ENCODE results near the gene RAD51B.

The RAD51B gene

DNA sequence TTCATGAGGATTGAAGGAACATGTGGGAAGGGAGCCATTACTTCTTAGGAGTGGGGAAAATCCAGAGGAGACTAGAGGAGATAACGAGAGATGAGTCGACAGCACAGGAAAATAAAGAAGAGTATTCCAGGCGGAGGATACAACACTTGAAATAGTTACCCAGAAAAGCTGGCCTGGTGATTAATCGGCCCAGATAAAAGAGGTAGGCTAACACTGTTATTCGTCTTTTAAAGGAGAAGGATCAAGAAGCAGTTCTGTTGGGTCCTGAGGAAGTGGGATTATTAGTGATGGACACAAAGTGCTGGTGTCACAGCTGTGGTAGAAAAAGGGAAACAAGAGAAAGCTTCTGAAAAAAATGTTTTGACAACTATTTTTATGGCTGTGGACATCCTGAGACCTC is 548.0 kb downstream of the RAD51B start:
- no peak for DNase-seq (ENCODE audit: low read depth)

DNA sequence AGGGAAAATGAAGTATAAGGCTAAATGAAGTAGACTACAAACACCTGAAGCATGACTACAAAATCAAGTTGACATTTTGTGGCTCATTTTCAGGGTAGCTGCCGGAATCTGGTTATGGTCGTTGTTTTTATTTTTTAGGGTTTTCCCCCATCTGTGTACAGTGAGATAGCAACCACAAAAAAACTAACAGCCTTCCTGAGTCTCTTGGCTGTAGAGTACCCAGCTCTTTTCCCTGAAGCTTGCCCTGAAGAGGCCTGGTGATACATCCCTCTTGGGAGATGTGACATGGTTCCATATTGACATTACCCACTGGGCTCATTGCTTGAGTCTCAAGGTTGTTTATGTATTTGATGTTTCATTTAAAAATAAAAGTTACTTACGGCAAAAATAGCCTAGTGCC is 549.3 kb downstream of the RAD51B start:
- no peak for DNase-seq (ENCODE audit: low read depth)

DNA sequence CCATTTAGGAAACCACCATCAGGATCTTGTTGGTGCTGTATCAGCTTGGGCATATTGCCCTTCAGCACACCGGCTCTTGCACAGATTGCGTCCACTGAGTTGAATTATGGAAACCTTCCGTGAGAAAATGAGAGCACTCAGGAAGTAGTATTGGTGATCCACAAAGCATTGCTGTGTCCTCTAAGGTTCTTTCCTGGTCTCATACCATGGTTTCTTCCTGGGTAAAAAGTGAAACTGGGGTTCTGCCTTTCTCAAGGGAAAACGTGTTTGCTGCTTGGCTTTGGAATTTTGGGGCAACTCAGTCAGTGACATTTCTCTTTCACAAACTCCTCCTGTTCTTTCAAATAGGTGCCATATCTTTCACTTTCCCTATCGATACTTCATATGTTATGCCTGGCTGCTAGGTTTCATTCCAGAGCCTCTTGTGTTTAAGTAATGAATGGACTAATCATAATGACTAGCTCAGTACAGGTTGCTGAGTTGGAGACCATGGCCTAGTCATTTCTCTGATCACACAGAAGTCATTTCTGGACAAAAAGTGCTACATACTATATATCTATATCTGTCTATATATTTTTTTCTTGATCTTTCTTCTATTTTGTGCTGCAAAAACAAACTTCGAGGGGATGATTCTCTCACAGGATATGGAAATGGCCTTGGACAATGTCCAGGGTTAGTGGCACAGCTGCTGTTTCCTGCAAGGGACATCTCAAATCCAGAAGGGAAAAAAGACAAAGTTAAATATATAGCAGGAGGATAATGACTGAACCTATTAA is 549.9 kb downstream of the RAD51B start:
- no peak for DNase-seq (ENCODE audit: low read depth)

DNA sequence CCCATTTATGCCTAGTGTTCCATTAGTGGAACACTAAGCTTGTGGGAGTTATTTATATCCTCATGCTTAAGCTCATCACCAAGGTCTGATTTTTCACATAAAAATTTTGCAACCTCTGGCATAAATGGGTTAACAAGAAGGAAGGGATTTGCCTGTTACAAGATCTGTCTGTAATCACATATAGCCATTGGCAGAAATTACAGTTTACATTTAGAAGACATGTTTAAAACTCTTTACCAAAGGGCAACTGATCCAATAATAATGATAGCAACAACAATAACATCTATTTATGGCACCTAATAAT is 550.4 kb downstream of the RAD51B start:
- DNase-seq (ENCODE audit: low read depth): no peak

DNA sequence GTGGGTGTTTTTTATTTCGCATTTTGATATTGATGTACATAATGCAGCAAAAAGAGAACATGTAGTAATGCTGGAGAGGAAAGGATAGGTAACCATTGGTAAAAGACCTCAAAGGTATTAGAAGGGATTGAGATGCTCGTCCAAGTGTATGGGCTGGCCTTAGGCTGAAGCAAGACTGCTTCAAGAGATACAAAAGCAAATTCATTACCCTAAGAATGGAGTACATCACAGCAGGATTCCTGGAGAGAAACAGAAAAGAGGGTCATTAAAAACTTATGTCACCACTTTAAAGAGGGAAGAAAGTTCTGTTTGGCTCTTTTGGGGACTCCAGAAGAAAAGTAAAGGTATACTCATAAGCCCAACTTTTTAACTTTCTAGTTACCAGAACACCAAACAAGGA is 552.8 kb downstream of the RAD51B start:
- no peak for DNase-seq (ENCODE audit: low read depth)

DNA sequence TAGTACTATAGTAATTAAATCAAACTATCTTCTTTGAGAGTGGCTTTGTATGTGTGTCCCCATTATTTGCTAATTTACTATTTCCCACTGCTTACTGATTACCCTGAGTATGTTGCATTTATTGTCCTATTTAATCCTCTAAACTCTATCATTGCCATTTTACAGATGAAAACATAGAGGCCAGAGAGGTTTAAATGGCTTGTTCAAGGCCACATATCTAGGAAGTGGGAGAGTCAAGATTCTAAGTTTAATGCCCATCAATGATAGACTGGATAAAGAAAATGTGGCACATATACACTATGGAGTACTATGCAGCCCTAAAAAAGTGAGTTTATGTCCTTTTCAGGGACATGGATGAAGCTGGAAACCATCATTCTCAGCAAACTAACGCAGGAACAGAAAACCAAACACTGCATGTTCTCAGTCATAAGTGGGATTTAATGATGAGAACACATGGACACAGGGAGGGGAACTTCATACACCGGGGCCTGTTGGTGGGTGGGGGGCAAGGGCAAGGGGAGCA is 553.6 kb downstream of the RAD51B start:
- no peak for DNase-seq (ENCODE audit: low read depth)

DNA sequence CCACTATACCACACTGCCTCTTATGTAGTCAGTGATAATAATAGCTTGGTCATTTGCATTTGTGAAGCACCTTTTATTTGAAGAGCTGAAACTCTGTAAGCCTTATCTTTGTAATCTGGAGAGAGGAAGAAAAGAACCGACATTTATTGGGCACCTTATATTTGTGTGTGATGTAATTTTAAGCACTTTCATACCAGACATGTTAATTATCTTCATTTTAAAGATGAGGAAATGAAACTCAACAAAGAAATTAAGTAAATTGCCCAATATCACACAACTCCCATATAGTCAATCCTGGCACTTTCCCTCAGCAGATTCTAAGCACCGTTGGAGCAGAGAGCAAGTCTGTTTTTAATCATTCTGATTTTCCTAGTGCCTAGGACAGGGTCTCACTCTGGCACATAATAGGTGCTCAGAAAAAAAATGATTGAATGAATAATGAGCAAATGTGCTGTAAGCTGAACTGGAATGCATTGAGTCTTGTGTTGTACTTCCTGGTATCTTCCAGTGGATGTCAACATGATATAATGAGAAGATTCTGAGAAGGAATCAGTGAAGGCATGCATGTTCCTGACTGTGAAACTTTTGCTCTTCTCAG is 554.4 kb downstream of the RAD51B start:
- DNase-seq (ENCODE audit: low read depth): no peak

DNA sequence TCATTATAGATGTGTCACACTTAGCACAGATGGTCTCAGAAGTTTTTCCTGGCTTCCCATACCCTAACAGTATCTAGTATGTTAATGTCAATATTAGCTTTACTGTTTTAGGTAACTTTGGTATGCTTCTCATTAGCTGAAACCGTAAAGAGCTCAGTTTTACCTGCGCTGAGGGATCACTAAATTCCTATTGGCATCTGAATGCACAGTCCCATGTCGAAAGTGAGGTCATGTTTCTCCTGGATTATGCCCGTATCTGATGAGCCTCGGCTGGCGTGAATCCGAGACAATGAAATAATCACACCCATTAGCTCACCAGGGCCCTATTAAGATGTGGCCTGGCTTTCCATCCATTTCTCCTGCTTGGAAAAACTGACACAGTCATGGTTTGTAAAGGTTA is 555.1 kb downstream of the RAD51B start:
- no peak for DNase-seq (ENCODE audit: low read depth)

DNA sequence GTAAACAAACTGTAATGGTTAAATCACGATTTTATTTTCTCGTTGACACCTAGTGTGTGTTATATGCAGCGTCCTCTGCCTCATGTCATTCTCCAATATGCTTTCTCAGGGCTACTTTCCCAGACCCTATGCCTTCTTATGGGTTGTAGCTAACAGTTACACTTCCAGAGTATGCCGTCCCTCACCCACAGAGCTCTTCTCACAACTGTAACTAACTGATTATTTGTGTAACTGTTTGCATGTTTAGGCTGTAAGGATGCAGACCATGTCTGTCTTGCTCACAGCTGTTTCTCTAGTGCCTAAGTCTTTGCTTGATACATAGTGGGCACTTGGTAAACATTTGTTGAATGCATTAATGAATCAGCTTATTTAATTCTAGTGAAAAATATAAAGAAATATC is 555.8 kb downstream of the RAD51B start:
- no peak for DNase-seq (ENCODE audit: low read depth)

DNA sequence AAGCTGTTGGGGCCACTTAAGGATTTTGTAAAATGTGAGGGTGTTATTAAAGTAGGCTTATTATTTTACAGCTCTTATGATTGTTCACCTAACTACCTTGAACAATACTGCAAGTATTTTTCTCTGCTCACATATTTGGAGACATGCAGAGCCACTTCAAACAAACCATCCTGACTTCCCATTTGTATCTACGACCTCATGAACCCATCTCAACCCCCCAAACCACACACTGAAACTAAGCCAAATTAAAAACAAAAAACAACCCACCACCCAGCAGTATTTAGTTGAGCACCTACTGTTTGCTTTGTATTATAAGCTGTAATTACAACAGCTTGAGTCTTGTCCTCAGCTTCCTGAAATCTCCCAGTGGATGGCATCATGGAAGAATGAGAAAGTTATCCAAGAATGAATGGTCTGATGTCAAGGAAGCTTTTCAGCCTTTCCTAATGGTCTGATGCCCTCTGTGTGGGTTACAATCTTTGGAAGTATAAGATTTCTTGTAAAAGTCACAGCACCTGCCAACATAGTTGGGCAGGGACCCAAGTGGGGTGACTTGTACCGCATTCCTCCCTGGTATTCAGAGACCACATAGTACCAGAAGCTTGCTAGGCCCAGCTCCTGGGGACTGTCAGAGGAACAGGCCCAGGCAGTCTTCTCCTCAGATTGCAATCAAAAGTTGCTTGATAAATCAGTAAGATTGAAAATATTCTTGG is 556.6 kb downstream of the RAD51B start:
- no peak for DNase-seq (ENCODE audit: low read depth)

DNA sequence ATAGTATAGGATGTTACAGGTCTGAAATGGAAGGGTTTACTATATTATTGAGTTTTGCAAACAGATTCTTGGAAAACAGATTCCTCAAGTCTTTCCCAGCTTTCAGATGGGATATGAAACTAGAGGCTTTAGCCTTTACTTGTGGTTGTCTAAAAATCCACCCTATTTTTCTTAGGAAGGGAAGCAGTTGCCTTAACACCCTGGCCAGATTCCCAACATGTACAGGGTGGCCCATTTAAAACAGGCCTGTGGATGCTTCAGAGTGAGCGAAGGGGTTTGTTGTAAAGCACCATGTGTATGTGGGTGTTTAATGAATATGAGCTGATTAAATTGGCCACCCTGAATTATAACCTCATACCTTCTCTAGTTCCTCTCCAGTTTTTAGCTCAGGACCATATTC is 557.4 kb downstream of the RAD51B start:
- DNase-seq (ENCODE audit: low read depth): no peak

DNA sequence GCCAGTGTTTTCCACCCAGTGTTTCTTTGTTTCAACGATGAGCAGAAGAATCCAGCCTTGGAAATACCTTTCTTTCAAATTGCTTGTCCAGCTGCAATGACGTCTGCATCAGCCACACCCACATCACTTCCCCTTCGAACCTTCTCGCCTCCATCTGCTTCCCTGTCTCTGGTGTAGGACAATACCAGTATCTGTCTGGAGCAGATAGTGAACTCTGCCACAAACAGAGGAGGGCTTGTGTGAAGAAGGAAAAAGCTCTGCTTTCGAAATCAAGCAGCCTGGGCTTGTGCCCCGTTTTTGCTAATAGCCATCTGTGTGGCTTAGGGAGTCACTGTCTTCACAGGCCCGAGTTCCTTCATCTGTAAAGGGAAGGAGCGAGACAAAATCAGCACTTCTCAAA is 557.9 kb downstream of the RAD51B start:
- DNase-seq (ENCODE audit: low read depth): no peak

DNA sequence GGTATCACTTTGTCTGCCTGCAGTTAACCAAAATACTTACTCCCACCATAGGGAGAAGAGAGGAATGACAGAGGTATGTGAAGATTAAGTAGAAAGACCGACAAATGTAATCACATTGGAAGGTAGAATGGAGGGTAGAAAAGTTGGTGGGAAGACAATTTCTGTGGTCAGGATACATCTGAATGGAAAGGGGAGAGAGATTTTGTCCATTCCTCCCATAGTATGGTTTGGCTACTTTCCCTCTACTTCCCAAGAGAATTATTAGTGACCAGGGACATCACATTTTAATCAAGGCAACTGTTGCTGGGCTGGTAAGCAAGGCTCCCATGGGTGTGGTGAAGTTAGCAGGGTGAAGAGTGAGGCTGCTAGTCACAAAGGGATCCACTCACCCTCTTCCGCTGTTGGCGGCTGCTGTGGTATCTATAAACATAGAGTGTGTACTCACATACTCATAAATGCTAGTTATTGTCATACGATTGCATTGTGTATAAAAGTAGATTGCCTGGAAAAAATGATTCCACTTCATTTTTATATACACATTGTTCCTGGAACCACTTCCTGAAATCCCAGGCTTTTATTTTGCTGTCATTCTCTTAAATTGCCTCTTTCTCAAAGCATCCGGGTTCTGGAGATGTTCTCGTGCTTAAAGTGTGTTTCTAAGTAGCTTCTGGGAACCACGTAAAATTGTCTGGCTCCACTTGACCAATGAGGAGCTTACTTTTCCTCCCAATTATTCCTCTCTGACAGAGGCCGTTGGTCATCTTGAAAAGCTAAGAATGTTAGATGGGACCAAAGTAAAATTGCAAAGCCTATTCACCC is 560.1 kb downstream of the RAD51B start:
- no peak for DNase-seq (ENCODE audit: low read depth)

DNA sequence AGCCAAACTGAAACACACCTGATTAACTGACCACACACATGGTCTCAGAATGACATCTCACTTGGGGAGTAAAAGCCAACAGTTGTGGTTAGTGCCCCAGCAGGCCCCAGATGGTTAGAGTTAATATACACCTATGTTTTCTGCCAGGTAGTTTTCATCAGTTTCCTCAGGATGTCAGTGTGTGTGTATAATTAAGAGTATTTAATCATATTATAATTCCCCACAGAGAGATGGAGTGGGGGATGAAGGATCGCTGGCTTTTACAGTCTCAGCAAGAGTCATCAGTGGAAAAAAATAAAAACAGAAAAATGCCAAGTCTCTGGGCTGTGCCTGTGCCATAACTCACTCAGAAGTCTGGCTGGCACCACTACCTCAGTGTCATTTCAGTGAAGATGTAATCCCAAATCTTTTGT is 560.8 kb downstream of the RAD51B start:
- no peak for DNase-seq (ENCODE audit: low read depth)

DNA sequence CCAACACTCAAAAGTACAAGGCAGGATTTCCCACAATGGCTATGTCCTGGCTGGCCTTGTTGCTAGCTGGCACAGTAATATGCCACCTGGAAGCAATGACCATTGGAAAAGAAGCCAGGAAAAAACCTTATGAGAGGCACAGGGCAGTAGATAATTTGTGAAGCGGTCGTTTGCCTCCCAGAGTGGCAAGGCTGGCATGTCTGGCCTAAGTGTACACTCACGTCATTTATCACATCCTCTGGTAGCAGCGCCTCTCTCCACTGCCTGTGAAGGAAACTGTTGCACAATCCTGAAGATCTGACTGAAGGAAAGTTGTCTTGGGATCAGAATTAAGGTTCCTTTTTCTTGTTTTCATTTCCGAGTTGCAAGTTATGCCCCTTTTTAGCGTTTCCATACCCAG is 564.8 kb downstream of the RAD51B start:
- DNase-seq (ENCODE audit: low read depth): no peak

DNA sequence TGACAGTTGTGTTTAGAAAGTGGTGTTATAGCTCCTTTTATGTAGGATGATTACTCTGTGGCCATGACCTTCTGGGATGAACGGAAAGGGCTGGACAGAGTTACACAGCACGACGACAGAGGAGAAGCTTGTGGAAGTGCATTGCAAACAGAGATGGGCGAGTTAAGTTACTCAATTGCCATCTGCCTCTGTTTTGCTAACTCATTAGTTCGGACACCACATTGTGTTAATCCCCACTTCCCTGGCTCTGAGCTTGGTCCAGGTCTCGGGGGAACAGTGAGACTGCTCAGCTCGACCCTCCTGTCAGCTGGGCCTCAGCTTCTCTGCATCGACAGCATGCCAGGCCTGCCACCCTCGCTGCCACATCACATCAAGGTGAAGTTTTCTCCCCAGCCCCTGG is 565.3 kb downstream of the RAD51B start:
- no peak for DNase-seq (ENCODE audit: low read depth)

DNA sequence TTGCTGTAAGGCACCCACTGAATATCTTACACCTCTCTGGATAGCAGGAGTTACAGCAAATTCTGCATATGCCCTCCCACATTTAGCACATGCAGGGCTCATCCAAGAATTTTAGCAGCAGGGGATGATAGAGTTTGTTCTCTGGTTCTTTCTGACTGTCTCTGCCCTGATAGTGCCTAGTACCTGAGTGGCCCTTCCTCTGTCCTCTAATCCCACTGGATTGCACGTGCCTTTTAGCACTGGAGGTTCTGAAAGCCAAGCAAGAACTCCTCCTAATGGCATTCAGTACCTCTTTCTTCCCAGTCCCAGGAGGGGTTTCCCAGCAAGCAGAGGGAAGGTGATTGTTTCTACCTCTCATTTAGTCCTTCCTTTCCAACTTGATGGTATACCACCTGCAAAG is 566.9 kb downstream of the RAD51B start:
- no peak for DNase-seq (ENCODE audit: low read depth)

DNA sequence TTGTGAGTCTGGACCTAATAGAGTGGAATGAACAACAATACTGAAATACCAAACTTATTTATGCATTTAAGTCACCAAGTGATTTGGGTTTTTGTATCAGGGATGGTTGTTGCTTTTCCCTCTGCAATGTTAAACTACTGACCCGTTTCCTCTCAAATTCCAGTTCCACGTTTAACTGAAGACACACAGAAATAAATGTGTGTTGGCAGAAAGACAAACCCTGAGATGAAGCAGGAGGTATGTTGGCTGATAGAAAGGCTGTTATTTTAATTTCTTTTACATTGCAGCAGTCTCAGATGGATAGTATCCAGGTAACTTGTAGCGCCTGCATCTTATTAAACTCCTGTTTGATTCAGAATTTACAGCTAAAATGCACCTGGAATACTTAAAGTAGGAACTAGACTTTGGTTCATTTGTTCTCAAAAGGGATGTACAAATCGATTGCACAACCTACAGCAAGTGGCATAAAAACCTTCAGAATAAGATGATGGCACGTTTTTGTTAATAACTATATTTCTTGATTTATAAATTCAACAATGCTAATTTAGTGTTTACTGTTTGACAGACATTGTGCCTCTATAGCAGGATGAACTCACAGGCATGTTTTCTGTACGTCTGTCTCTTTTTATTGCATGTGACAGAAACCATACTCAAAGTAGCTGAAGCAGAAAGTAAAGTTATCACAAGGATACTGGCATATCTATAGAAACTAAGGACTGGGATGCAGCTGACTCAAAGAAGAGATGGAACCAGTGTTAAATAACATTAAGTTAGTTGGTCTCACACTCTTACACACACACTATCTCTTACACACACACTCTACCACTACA is 567.6 kb downstream of the RAD51B start:
- no peak for DNase-seq (ENCODE audit: low read depth)

DNA sequence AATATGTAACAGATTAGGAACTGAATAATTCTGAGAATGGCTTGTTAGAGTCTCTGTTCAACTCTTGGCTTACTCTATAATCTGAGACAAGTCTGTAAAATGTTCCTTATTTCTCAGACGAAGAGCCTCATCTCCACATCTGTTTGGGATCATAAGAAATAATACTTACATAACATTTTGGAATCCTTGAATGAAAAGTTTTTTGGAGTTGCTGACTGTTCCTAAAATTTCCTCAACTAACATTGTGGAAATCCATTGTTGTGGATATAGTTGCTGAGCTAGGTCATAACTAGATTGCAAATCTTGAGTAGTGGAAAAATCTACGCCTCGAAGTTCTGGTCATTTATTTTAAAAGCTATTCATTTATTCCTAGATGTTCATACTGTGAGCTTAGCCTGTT is 570.4 kb downstream of the RAD51B start:
- DNase-seq (ENCODE audit: low read depth): no peak

DNA sequence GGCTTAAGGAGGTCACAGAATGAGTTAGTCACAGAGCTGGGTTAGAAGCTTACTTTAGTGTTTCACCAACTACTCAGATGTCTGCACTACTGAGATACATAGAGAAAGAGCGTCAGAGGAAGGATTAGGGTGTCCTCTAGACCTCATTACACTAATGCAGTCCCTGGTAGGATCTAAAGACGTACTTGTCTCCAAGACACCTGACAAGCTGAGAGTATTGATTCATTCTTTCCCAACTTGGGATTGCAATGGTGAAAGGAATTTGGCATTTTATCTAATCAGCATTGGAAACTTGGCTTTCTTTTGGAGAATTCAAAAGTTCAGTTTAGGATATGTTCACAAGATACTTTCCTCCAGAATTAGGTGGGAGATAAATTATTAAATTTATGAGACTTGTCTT is 571.2 kb downstream of the RAD51B start:
- no peak for DNase-seq (ENCODE audit: low read depth)

DNA sequence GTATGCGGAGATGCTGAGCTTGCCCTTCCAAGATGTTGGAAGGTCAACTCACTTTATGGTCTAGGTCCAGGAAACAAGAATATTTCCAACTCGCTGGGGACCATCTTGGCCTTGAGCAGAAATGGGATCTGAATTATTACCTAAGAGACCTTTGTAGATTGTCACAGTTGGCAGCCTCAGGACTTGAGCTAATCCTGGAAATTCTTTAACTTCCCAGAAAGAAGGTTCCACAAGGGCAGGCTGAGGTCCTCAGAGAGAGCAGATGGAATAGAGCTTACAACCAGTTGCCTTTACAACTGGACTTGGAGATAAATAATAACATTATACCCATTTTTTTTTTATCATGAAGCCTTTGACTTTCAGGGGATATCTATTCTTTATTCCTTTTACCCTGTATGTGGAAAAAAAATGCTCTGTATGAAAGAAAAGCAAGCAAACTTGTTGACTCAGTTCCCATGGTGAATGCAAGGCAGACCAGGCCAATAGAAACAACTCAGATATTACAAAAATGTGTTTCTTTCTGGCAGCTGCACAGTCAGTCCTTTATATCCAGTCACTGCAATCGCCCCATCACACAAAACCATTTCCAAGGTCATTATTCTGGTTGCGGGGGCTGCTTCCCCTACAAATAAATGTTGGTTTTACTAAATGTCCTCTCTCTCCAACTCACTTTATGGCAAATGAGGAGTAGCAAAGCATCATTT is 571.9 kb downstream of the RAD51B start:
- no peak for DNase-seq (ENCODE audit: low read depth)
